Activated T-cell treated with anti-CD3 and anti-CD28 coated beads for 1 hour (primary cell): ENCODE results near the gene PFN3.
"Not testable (repeated sequence)": the region's sequence is repeated elsewhere in the genome, so short reads cannot be mapped to it uniquely, and the experiment has no call there.

ENCODE experiments used
- DNase-seq: peaks from one replicate; pipeline ENCODE4 v3.0.0-alpha.2; 2020; ENCODE audit warnings: low read depth

Gene PFN3

GRCh38 chr5:177372034-177372896 lies 28.2 kb downstream of the PFN3 start:
- DNase-seq: no peak

GRCh38 chr5:177371120-177372033 lies 29.1 kb downstream of the PFN3 start:
- no peak for DNase-seq

- DNase-seq: peak; percentile 53
These were observed 29.9 kb downstream of the PFN3 start for GRCh38 chr5:177370488-177371119.

- no peak for DNase-seq
These were observed 30.6 kb downstream of the PFN3 start for GRCh38 chr5:177369645-177370440.

- no peak for DNase-seq
These were observed 31.4 kb downstream of the PFN3 start for GRCh38 chr5:177368869-177369644.

- DNase-seq: no peak
These were observed 32.2 kb downstream of the PFN3 start for GRCh38 chr5:177367981-177368868.

GRCh38 chr5:177367323-177367848 lies 33.1 kb downstream of the PFN3 start:
- no peak for DNase-seq

GRCh38 chr5:177366528-177367322 lies 33.7 kb downstream of the PFN3 start:
- no peak for DNase-seq

- DNase-seq: no peak
These were observed 34.5 kb downstream of the PFN3 start for GRCh38 chr5:177365845-177366527.

- DNase-seq: no peak
These were observed 36.1 kb downstream of the PFN3 start for GRCh38 chr5:177364159-177364962.

GRCh38 chr5:177363565-177363964 lies 36.9 kb downstream of the PFN3 start:
- no peak for DNase-seq

GRCh38 chr5:177362610-177363507 lies 37.6 kb downstream of the PFN3 start:
- DNase-seq: peak; percentile 59

- DNase-seq: no peak
These were observed 38.2 kb downstream of the PFN3 start for GRCh38 chr5:177362292-177362609.

GRCh38 chr5:177361418-177362291 lies 38.8 kb downstream of the PFN3 start:
- no peak for DNase-seq

GRCh38 chr5:177360740-177361139 lies 39.7 kb downstream of the PFN3 start:
- not testable (repeated sequence) for DNase-seq
